GM10248 (cell line): Measurements from ENCODE around the gene PARD3B.

ENCODE experiments used
- CTCF ChIA-PET: fragments of 300-600 bp; sonication (Branson Sonifier 250); formaldehyde crosslinking; extraction: SDS; loops from one replicate; lab custom pipeline; 2021; ENCODE audit warnings: antibody characterized with exemption; lab: Yijun Ruan, JAX
- POLR2A ChIA-PET: fragments of 350-650 bp; sonication (Branson Sonifier 250); formaldehyde crosslinking; extraction: SDS; loops from one replicate; lab custom pipeline; 2020; ENCODE audit warnings: antibody characterized with exemption; lab: Yijun Ruan, JAX
- DNase-seq: peaks from one replicate; pipeline ENCODE4 v3.0.0; 2012; ENCODE audit errors: extremely low spot score
- CTCF ChIP-seq: IDR thresholded peaks from 2 replicates; pipeline ENCODE4 v1.5.1; 2012; ENCODE audit warnings: mild to moderate bottlenecking, low read depth; ENCODE audit errors: extremely low read depth, missing control alignments, control extremely low read depth

Gene PARD3B

DNA sequence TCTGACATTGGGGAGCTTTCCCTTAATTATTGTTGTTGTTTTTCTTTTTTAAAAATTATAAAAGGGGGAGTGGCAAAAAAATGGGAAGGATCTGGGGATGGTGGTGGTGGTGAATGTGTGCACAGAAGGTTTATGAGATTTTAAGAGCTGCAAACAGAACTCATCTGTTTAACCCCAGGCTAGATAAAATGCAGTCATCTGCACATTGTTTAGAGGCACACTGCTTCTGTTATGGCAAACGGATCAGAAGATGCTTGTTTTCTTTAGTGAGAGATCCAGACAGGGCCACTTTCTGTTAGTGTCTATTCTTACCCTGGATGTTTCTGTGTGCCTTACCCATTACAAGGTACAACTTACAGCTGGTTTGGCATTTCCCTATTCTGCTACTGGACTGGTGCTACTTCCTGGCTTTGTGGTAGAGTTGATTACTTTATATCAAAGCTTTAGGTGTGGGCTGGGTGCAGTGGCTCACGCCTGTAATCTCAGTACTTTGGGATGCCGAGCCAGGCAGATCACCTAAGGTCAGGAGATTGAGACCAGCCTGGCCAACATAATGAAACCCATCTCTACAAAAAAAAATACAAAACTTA is 1068.8 kb downstream of the PARD3B start:
- no peak for DNase-seq
- TF ChIP-seq CTCF = no peak
- ChIA-PET POLR2A (no interaction called here), CTCF (no interaction called here)

GRCh38 chr2:205614965-205615364 is 1069.7 kb downstream of the PARD3B start:
- POLR2A ChIA-PET = no interaction called here
- DNase-seq = no peak
- CTCF ChIA-PET = interaction anchor here (1.5 kb wide), 1 partner anchor 29 kb away, joined by 4 read pairs; no protein-coding TSS in a partner anchor
- TF ChIP-seq CTCF = no peak

DNA sequence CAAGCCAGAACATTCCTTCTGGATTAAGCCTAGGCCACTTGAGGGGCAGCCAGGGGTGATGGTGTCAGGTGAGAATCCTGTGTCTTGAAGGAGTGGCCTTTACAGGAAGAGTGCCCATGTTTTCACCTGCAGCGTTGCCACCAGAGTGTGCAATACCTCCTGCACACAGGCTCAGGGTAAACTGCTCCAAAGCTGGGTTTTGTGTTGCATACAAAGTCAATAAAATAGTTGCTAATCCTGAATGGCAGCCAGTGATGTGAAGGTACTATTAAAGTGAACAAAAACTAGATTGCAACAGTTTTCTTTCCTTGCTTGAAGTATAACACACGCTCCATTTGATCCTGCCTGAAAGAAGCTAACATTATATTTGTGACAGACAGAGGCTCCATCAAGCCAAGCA is 1072.6 kb downstream of the PARD3B start:
- no peak for TF ChIP-seq CTCF
- POLR2A ChIA-PET = no interaction called here
- DNase-seq = no peak
- CTCF ChIA-PET = interaction anchor here (0.8 to 1.9 kb wide), 6 partner anchors 9 to 1294 kb away, joined by 3 to 4 read pairs (median 3); no protein-coding TSS in a partner anchor

DNA sequence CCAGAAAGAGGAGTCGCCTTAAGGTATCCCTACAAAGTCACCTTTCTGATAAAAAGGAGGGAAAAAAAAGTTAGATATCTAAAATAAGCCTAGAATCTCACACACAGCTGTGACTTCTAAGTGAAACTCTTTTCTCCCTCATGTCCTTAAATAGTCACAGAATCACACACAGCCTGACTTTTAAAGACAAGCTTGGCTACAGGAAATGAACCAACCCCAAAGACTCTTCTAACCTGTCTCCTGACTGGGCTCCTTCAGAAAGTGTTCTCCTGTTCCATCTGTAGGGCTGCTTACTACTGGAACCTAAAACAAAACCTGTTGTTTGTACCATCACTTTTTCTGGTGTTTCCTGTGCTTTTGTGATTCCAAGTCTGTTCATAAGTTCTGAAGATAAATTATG is 1074.3 kb downstream of the PARD3B start:
- CTCF ChIA-PET = interaction anchor here (1.6 to 1.9 kb wide), 2 partner anchors 9 to 10 kb away, joined by 3 to 4 read pairs; no protein-coding TSS in a partner anchor
- POLR2A ChIA-PET = no interaction called here
- DNase-seq = no peak
- TF ChIP-seq CTCF = no peak

DNA sequence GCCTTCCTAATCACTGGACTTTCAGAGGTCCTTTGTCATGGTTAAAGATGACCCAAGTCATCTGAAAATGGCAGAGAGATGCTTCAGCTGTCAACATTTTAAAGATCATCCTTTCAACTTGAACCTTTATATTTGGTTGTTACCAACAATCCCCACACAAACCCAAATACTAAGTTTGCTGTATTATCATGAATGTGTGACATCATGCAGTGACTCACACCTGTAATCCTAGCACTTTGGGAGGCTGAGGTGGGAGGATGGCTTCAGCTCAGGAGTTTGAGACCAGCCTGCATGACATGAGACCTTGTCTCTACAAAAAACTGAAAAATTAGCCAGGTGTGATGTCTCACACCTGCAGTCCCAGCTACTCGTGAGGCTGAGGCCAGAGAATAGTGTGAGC is 1081.8 kb downstream of the PARD3B start:
- ChIA-PET CTCF (no interaction called here), POLR2A (no interaction called here)
- no peak for DNase-seq
- TF ChIP-seq CTCF = no peak

DNA sequence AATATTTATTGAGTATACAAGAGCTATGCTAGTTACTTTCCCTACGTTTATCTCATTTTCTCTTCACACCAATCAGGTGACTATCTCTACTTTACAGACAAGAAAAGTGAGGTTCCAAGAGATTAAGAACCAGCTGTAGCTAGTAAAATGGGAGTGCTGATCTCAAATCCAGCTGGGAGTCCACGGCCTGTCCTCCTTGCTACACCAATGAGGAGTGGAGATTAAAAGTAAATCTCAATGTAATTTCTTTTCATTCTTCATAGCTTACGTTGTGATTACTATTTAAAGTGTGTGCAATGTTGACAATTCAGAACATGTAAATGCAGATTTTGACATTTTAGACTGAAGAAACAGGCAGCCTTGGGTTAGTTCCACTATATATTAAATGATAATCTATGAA is 1083.1 kb downstream of the PARD3B start:
- DNase-seq = no peak
- ChIA-PET CTCF (interaction anchor here (1.4 to 1.6 kb wide), 2 partner anchors 9 to 10 kb away, joined by 3 to 4 read pairs; no protein-coding TSS in a partner anchor), POLR2A (no interaction called here)
- no peak for TF ChIP-seq CTCF
